Stimulated activated CD4-positive, alpha-beta T cell treated with anti-CD3 and anti-CD28 coated beads, Interleukin-15, amount 100 ng/mL, for 24 hours (primary cell): ENCODE results near the gene USP6NL.

Experiments used
- DNase-seq: peaks from one replicate; pipeline ENCODE4 v3.0.0-alpha.2; 2020

The USP6NL gene

GRCh38 chr10:11472158-11472753, 139.2 kb downstream of the USP6NL start:
- DNase-seq, result peak; percentile 79

- no peak for DNase-seq
Measured at GRCh38 chr10:11469575-11470391, 141.7 kb downstream of the USP6NL start.

GRCh38 chr10:11468126-11468742, 143.2 kb downstream of the USP6NL start:
- no peak for DNase-seq

- no peak for DNase-seq
Measured at GRCh38 chr10:11465406-11465805, 146.0 kb downstream of the USP6NL start.

GRCh38 chr10:11463111-11463510, 148.3 kb downstream of the USP6NL start:
- no peak for DNase-seq

GRCh38 chr10:11462071-11462470, 149.4 kb downstream of the USP6NL start:
- no peak for DNase-seq

- DNase-seq, result no peak
Measured at GRCh38 chr10:11457336-11457735, 154.1 kb downstream of the USP6NL start.

GRCh38 chr10:11454958-11455566, 156.4 kb downstream of the USP6NL start:
- DNase-seq, result no peak

- no peak for DNase-seq
Measured at GRCh38 chr10:11454160-11454559, 157.3 kb downstream of the USP6NL start.

- DNase-seq, result no peak
Measured at GRCh38 chr10:11451640-11452260, 159.7 kb downstream of the USP6NL start.

- DNase-seq, result no peak
Measured at GRCh38 chr10:11450427-11450826, 161.0 kb downstream of the USP6NL start.

- DNase-seq, result no peak
Measured at GRCh38 chr10:11449761-11450160, 161.7 kb downstream of the USP6NL start.

- DNase-seq, result no peak
Measured at GRCh38 chr10:11448545-11449244, 162.8 kb downstream of the USP6NL start.

GRCh38 chr10:11448190-11448544, 163.3 kb downstream of the USP6NL start:
- no peak for DNase-seq

GRCh38 chr10:11447586-11447985, 163.9 kb downstream of the USP6NL start:
- no peak for DNase-seq

GRCh38 chr10:11446864-11447263, 164.6 kb downstream of the USP6NL start:
- DNase-seq, result no peak

- no peak for DNase-seq
Measured at GRCh38 chr10:11446133-11446532, 165.3 kb downstream of the USP6NL start.

GRCh38 chr10:11444531-11445228, 166.8 kb downstream of the USP6NL start:
- no peak for DNase-seq

- DNase-seq, result no peak
Measured at GRCh38 chr10:11444155-11444530, 167.3 kb downstream of the USP6NL start.

- no peak for DNase-seq
Measured at GRCh38 chr10:11443468-11444154, 167.8 kb downstream of the USP6NL start.

GRCh38 chr10:11442001-11442773, 169.3 kb downstream of the USP6NL start:
- DNase-seq, result no peak
